ENCODE data around the gene STX3. TPM values are rescaled to one million over a fixed set of nuclear protein-coding genes. Genes with fewer than 3 reads are reported as not detected.

The STX3 gene
- total and polyA plus RNA-seq, 2 experiments from 2014 or later: 19.0 to 65.5 TPM

- Histone ChIP-seq H3F3A (replicated peaks; ENCODE audit: low read depth) (no peaks in the 10 kb centered on the region), H4K20me1 (replicated peaks; ENCODE audit: insufficient read depth) (peaks cover 30% of the 10 kb centered on the region), H3K4me3 (no peak overlapping the region), H3K27me3 (ENCODE audit: insufficient read depth) (no peaks in the 10 kb centered on the region), H3K36me3 (ENCODE audit: insufficient read depth) (no peaks in the 10 kb centered on the region), H2AFZ (no peak overlapping the region), H3K79me2 (replicated peaks; ENCODE audit: insufficient read depth) (peaks cover 90% of the 10 kb centered on the region), H3K9me2 (ENCODE audit: insufficient read depth) (no peaks in the 10 kb centered on the region), H3K4me1 (ENCODE audit: insufficient read depth) (no peaks in the 10 kb centered on the region), H3K27ac (ENCODE audit: low read depth) (no peak overlapping the region), H3K4me2 (no peak overlapping the region)
- ATAC-seq: no peak; the same call in 2 of the 3 replicates
- no peak overlapping the region for H3K4me3 Mint-ChIP-seq
- H3K36me3 Mint-ChIP-seq (ENCODE audit: low read depth): peaks cover 7% of the 10 kb centered on the region; the same call in 2 of the 3 replicates
- DNase-seq (ENCODE audit: low spot score): no peak
- TF ChIP-seq ZNF331 (CRISPR knock-in tag; IDR thresholded peaks at IDR 0.05; ENCODE audit: low read depth): no peak
- TF ChIP-seq CREB1 (CRISPR knock-in tag; IDR thresholded peaks at IDR 0.05; ENCODE audit: low read depth): no peak
- TF ChIP-seq, protein P1, sequence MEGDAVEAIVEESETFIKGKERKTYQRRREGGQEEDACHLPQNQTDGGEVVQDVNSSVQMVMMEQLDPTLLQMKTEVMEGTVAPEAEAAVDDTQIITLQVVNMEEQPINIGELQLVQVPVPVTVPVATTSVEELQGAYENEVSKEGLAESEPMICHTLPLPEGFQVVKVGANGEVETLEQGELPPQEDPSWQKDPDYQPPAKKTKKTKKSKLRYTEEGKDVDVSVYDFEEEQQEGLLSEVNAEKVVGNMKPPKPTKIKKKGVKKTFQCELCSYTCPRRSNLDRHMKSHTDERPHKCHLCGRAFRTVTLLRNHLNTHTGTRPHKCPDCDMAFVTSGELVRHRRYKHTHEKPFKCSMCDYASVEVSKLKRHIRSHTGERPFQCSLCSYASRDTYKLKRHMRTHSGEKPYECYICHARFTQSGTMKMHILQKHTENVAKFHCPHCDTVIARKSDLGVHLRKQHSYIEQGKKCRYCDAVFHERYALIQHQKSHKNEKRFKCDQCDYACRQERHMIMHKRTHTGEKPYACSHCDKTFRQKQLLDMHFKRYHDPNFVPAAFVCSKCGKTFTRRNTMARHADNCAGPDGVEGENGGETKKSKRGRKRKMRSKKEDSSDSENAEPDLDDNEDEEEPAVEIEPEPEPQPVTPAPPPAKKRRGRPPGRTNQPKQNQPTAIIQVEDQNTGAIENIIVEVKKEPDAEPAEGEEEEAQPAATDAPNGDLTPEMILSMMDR (conservative IDR thresholded peaks at IDR 0.05; ENCODE audit: low read depth in 2 of 2): no peak
- TF ChIP-seq, protein P2, sequence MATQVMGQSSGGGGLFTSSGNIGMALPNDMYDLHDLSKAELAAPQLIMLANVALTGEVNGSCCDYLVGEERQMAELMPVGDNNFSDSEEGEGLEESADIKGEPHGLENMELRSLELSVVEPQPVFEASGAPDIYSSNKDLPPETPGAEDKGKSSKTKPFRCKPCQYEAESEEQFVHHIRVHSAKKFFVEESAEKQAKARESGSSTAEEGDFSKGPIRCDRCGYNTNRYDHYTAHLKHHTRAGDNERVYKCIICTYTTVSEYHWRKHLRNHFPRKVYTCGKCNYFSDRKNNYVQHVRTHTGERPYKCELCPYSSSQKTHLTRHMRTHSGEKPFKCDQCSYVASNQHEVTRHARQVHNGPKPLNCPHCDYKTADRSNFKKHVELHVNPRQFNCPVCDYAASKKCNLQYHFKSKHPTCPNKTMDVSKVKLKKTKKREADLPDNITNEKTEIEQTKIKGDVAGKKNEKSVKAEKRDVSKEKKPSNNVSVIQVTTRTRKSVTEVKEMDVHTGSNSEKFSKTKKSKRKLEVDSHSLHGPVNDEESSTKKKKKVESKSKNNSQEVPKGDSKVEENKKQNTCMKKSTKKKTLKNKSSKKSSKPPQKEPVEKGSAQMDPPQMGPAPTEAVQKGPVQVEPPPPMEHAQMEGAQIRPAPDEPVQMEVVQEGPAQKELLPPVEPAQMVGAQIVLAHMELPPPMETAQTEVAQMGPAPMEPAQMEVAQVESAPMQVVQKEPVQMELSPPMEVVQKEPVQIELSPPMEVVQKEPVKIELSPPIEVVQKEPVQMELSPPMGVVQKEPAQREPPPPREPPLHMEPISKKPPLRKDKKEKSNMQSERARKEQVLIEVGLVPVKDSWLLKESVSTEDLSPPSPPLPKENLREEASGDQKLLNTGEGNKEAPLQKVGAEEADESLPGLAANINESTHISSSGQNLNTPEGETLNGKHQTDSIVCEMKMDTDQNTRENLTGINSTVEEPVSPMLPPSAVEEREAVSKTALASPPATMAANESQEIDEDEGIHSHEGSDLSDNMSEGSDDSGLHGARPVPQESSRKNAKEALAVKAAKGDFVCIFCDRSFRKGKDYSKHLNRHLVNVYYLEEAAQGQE (IDR thresholded peaks at IDR 0.05; ENCODE audit: unreplicated experiment): no peak
- no peak for TF ChIP-seq EZH2phosphoT487 (IDR thresholded peaks at IDR 0.05; ENCODE audit: unreplicated experiment)
- TF ChIP-seq ZNF114 (CRISPR knock-in tag; IDR thresholded peaks at IDR 0.05): no peak
- no peak for TF ChIP-seq ZNF462 (CRISPR knock-in tag; IDR thresholded peaks at IDR 0.05)
- TF ChIP-seq EZH2 (IDR thresholded peaks at IDR 0.05; ENCODE audit: low read depth, unreplicated experiment): no peak
- TF ChIP-seq NANOG (IDR thresholded peaks at IDR 0.05; ENCODE audit: borderline replicate concordance): no peak
- H3K9me3 Mint-ChIP-seq: no peaks in the 10 kb centered on the region
- H3K27me3 Mint-ChIP-seq (ENCODE audit: insufficient read depth, low read depth, poor library complexity): no peaks in the 10 kb centered on the region
- peaks cover 13% of the 10 kb centered on the region for H3K4me1 Mint-ChIP-seq
- no peak overlapping the region; the same call in 1 of the 2 replicates for H3K27ac Mint-ChIP-seq
These were observed 11.5 kb downstream of the STX3 start for GRCh38 chr11:59766542-59767224.
